ENCODE measurements around the gene EPS8L3. TPM values are rescaled to one million over a fixed set of nuclear protein-coding genes. Genes with fewer than 3 reads are reported as not detected.
A peak's percentile ranks its signal among the peaks of the same experiment; 100 is the strongest.
"Not testable (repeated sequence)": the region's sequence is repeated elsewhere in the genome, so short reads cannot be mapped to it uniquely, and the experiment has no call there.

Gene EPS8L3
- total RNA-seq, 1 donor from 2014 or later, result not detected

- intact Hi-C loops (cut with DNase I), result loop anchor here (5.0 kb wide), 3 partner anchors 52 to 112 kb away; partner anchors contain the start of genes GSTM2 and GSTM4
- peak; percentile 5 for DNase-seq (ENCODE audit: missing footprints)
Measured at GRCh38 chr1:109769330-109770078, 5.8 kb upstream of the EPS8L3 start.

DNA sequence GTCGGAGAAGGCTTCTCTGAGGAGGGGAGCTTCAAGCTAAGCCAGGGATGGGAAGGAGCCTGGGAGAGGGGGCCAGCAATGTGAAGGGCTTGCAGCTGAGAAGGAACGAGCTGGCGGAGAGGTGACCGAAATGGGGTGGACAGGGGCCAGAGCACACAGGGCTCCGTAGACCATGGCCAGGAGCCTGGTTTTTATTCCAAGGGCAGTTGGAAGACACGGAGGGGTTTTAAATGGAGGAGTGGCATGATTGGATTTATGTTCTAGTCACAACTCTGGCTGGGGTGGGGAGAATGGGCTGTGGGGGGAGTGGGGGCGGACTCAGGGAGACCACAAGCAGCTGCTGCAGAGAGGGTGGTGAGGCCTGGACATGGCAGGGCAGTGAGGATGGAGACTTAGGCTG is 5.1 kb upstream of the EPS8L3 start:
- ATAC-seq (no peak), DNase-seq (ENCODE audit: missing footprints) (peak; percentile 5)
- intact Hi-C loops (cut with DNase I), result loop anchor here (5.0 kb wide), 1 partner anchor 102 kb away; the partner anchor contains the start of gene GSTM2

More at GRCh38 chr1:109769330-109770078, 5.8 kb upstream of the EPS8L3 start:
- ATAC-seq, result no peak

GRCh38 chr1:109768335-109768650 is 4.6 kb upstream of the EPS8L3 start:
- DNase-seq (ENCODE audit: missing footprints) (peak; percentile 51), ATAC-seq (no peak)
- intact Hi-C loops (cut with DNase I), result loop anchor here (5.0 kb wide), 1 partner anchor 101 kb away; the partner anchor contains the start of gene GSTM2

DNA sequence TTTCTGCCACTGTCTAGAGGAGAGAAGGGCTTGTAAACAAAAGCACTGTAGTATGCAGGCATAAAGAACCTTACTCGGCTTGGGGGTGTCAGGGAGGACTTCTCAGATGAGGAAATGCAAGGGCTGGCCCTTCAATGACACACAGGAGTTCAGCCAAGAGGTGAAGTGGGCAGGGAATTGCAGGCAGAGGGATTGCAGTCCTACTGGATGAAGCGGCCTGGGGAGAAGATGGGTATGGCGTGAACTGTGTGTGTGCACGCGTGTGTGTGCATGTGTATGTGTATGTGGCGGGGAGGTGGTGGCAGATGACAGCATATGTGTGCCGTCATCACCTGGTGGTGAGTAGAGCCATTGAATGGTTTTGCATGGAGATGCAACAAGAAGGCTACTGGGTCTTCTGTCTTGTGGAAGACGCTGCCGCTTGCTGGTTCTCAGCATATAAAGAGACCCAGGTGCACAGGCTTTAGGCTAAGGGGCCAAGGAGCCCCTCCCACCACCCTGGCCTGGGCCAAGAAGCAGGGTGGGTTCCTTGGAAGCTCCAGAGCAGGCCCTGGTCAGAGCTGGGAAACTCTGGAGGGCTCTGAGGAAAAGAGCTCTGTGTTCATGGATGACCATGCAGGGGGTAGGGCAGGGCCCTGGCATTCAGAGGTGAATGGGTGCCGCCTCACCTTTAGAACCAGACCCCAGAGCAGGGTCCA is 4.1 kb upstream of the EPS8L3 start:
- DNase-seq (ENCODE audit: missing footprints) (peak; percentile 17), ATAC-seq (peak; percentile 18)
- intact Hi-C loops (cut with DNase I), result loop anchor here (5.0 kb wide), 1 partner anchor 100 kb away; the partner anchor contains the start of gene GSTM2

DNA sequence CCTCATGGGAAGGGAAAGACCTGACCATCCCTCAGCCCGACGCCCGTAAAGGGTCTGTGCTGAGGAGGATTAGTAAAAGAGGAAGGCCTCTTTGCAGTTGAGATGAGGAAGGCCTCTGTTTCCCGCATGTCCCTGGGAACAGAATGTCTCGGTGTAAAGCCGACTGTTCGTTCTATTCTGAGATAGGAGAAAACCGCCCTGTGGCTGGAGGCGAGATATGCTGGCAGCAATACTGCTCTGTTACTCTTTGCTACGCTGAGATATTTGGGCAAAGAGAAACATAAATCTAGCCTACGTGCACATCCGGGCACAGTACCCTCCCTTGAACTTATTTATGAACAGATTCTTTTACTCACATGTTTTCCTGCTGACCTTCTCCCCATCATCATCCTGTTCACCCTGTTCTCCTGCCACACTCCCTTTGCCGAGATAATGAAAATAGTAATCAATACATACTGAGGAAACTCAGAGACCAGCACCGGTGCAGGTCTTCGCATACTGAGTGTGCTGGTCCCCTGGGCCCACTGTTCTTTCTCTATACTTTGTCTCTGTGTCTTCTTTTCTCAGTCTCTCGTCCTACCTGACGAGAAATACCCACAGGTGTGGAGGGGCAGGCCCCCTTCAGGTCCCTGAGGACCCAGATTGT is 3.4 kb upstream of the EPS8L3 start:
- not testable (repeated sequence) for ATAC-seq
- intact Hi-C loops (cut with DNase I), result loop anchor here (5.0 kb wide), 1 partner anchor 100 kb away; the partner anchor contains the start of gene GSTM2
- peak; percentile 20 for DNase-seq (ENCODE audit: missing footprints)

- intact Hi-C loops (cut with DNase I), result loop anchor here (5.0 kb wide), 1 partner anchor 99 kb away; the partner anchor contains the start of gene GSTM2
- no peak for ATAC-seq
- peak; percentile 64 for DNase-seq (ENCODE audit: missing footprints)
Measured at GRCh38 chr1:109765896-109766615, 2.3 kb upstream of the EPS8L3 start.

- intact Hi-C loops (cut with DNase I), result loop anchor here (5.0 kb wide), 1 partner anchor 98 kb away; the partner anchor contains the start of gene GSTM2
- DNase-seq (ENCODE audit: missing footprints), result no peak
- ATAC-seq, result no peak
Measured at GRCh38 chr1:109765483-109765815, 1.7 kb upstream of the EPS8L3 start.

DNA sequence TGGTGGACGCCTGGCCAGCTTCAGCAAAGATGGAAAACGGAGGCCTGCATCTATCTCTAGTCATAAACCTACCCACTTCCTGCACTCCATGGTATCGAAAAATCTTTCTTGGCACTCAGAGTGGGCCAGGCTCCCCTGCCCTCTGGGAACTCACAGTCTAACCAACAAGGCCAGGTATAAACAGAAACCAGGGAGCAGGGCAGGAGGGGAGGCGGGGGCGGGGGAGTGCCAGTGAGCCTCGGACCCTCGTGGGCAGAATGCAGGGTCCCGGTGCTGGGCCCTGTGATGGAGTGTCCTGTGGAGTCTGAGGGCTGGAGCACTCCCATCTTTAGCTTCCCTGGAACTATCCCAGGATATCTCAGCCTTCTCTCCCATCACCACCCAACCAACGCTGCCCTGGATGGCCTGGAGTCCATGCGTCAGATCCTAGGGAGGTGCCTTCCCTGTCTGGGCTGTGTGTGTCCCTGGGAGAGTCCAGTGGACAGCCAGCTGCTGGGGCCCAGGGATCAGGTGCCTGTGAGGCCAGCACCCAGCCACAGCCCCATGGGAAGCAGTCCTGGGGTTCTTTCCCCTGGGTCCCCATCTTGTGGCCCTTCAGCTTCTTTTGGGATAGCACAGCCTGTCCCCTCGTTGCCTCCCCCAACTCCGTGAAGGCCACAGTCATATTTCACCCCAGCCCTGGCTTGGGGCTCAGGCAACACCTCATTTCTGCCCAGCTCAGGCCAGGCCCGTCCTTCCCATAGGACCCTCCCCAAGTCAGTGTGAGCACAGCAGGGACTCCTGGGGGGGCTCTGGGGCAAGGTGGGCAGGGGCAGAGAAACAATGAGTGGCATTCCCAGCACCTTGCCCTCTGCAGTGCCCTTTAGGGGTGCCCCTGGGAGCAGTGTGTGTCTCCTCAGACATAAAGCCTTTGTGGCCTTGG is 1.1 kb upstream of the EPS8L3 start:
- ATAC-seq, result no peak
- intact Hi-C loops (cut with DNase I), result loop anchor here (5.0 kb wide), 1 partner anchor 98 kb away; the partner anchor contains the start of gene GSTM2
- DNase-seq (ENCODE audit: missing footprints), result peak; percentile 34

- DNase-seq (ENCODE audit: missing footprints) (peak; percentile 52), ATAC-seq (no peak)
- intact Hi-C loops (cut with DNase I), result no loop called here
Measured at GRCh38 chr1:109762821-109763645, 690 bp downstream of the EPS8L3 start.

DNA sequence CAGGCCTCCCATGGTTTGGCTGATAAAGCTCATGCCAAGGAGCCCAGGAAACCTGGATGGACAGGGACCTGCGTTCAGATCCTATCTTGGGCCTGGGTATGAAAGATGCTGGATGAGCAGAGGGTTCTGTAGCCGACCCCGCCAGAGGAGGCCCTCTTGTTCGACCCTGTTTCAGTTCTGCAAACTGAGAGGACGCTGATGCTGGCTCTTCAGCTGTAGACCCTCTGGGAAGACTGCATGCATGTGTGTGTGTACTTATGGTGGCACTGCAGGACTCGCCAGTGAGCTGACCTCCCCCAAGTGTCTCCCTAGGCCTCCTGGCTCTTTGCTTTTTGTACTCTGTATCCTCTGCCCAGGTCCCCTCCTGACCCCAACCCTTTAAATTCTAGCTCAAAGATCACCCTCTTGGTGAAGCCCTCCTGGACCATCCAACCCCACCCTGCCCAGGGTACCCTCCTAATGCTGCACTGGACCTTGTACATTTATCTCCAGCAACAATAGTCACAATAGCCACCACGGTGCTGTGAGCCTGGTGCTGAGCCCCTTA is 1.6 kb downstream of the EPS8L3 start:
- intact Hi-C loops (cut with DNase I), result no loop called here
- ATAC-seq (no peak), DNase-seq (ENCODE audit: missing footprints) (no peak)

- ATAC-seq (peak; percentile 62), DNase-seq (ENCODE audit: missing footprints) (peak; percentile 69)
- intact Hi-C loops (cut with DNase I), result no loop called here
Measured at GRCh38 chr1:109761227-109762038, 2.3 kb downstream of the EPS8L3 start.

GRCh38 chr1:109760581-109761226 is 3.0 kb downstream of the EPS8L3 start:
- DNase-seq (ENCODE audit: missing footprints) (no peak), ATAC-seq (no peak)
- intact Hi-C loops (cut with DNase I), result no loop called here

GRCh38 chr1:109759513-109760334 is 4.0 kb downstream of the EPS8L3 start:
- intact Hi-C loops (cut with DNase I), result no loop called here
- peak; percentile 61 for DNase-seq (ENCODE audit: missing footprints)
- ATAC-seq, result no peak

DNA sequence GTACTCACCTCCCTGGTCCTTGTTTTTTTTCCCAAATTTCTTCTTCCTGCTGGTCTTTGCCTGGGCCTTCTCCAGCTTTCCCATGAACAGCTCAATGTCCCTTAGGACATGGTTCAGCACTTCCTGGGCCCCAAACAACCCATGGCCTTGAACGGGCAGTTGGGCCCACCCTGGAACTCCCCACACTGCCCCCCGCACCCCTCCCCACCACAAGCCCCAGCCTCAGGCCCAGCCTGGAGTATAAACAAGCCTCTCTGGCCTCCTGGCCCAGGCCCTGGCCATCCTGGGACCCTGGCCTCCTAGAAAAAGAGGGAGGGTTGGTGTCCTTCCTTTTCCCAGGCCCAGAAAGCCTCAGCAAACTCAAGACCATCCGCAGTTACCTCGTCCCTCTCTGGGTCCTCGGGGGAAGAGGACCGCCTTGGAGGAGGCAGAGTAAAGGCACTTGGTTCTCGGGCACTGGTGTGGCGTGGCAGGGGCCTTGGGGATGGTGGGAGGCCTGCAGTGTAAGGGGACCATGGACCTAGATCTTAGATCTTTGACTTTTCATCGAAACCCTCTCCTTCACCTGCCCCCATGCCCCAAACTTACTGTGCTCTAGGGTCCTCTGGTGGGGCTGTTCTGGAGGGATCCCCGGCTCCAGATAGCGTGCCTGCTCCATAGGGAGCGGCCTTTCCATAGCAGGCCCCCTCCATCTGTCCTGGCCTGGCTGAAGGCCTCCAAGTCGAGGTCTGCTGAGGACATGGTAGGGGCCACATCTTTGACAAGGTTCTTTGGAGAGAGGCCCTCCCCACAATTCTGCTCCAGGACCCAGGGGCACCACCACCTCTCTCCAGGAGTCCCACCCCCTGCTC is 5.6 kb downstream of the EPS8L3 start:
- DNase-seq (ENCODE audit: missing footprints) (no peak), ATAC-seq (no peak)

More for the DNA sequence above, 5.6 kb downstream of the EPS8L3 start:
- intact Hi-C loops (cut with DNase I), result no loop called here
